Skin epidermis (tissue), 12 donors: Measurements from ENCODE around the gene PGP.

Experiments
- H3K27ac ChIP-seq, 21 experiments: fragments of 200-600 bp; sonication (generic) in 11 of 21; one replicate each; pipeline ENCODE4 v1.5.0; 2020; ENCODE audit warnings: mild to moderate bottlenecking in 3 of 21, inconsistent platforms in 2 of 21, moderate library complexity in 2 of 21
- H3K4me3 ChIP-seq, 7 experiments: fragments of 200-600 bp; sonication (generic) in 2 of 7; one replicate each; pipeline ENCODE4 v1.5.0; 2020; ENCODE audit warnings: inconsistent platforms in 2 of 7, mild to moderate bottlenecking in 2 of 7, moderate library complexity in 1 of 7

Gene PGP

DNA sequence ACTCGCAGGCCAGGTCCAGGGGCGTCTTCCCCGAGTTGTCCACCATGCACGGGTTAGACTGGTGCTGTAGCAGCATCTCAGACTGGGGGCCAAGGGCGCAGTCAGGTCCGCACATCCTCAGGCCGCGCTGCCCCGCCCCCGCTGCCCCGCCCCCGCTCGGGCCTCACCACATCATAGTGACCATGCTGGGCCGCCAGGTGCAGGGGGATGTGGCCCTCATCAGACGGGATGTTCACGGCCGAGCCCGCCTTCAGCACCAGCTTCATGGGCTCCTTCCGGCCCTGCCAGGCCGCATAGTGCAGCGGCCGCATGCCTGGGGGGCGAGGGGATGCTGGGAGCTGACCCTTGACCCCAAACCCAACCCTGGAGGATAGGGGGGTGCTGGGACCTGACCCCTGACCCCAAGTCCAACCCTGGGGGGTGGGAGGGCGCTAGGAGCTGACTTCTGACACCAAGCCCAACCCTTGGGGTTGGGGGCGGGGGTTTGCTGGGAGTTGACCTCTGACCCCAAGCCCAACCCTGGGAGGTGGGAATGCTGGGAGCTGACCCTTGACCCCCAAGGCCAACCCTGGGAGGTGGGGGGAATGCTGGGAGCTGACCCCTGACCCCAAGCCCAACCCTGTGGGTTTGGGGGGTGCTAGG, 25.3 kb downstream of the PGP start:
- Histone ChIP-seq H3K4me3 (no peak overlapping the region), H3K27ac (no peak overlapping the region)

DNA sequence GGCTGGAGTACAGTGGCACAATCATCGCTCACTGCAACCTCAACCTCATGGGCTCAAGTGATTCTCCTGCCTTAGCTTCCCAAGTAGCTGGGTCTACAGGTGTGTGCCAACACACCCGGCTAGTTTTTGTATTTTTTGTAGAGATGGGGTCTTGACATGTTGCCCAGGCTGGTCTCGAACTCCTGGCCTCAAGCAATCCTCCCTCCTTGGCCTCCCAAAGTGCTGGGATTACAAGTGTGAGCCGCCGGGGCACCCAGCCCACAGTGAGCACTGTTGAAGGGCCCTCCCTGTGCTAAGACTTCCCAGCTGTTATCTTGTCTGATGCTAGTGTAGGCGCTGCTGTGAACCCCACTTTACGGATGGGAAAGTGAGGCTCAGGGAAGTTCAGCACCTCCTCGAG, 26.2 kb downstream of the PGP start:
- Histone ChIP-seq H3K27ac (no peak overlapping the region), H3K4me3 (no peak overlapping the region)

DNA sequence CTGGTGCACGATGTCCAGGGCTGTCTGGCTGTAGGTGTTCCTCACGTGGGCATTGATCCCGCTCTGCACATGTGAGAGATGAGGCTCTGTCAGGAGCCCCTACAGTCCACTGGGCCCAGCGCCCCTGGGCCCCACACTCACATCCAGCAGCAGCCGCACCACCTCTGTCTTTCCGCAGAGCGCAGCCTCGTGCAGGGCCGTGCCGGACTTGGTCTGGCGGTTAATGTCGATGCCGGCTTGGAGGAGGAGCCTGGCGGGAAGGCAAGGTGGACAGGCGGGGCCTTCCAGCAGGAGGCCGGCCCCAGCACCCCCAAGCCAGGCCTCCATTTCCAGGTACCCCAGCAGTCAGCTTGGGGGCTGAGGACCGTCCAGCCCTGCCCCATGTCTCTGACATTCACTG, 27.4 kb downstream of the PGP start:
- Histone ChIP-seq H3K27ac (no peak overlapping the region), H3K4me3 (no peak overlapping the region)

DNA sequence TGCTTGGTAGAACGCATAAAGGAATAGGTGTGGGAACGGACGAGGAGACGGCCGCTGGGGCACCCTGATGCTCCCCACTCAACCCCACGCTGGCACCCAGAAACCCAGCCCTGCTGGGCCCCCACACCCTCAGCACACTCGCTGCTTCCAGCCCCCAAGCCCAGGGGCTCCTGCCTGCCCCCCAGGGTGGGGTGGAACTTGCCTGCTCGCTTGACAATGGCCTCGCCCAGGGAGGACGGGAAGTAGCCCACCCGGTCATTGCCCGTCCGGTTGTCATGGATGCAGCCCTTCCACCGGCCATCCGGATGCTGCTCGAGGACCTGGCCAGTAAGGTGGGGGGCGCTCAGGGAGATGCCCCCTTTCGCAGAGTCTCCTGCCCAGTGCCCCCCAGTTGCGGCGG, 28.1 kb downstream of the PGP start:
- Histone ChIP-seq H3K27ac (no peak overlapping the region), H3K4me3 (no peak overlapping the region)

DNA sequence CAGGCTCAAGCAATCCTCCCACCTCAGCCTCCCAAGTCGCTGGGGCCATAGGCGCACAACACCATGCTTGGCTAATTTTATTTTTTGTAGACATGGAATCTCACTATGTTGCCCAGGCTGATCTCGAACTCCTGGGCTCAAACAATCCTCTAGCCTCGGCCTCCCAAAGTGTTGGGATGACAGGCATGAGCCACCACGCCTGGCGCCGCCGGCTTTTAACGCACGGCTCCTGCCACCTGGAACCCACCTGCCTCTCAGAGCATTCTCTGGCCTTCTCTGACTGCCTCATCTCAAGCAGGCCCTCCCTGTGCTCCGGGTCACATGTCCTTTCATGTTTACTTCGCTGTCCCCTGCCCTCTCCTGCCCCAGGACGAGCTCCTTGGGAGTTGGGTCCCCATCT, 28.6 kb downstream of the PGP start:
- H3K4me3 ChIP-seq: no peak overlapping the region
- no peak overlapping the region for H3K27ac ChIP-seq

DNA sequence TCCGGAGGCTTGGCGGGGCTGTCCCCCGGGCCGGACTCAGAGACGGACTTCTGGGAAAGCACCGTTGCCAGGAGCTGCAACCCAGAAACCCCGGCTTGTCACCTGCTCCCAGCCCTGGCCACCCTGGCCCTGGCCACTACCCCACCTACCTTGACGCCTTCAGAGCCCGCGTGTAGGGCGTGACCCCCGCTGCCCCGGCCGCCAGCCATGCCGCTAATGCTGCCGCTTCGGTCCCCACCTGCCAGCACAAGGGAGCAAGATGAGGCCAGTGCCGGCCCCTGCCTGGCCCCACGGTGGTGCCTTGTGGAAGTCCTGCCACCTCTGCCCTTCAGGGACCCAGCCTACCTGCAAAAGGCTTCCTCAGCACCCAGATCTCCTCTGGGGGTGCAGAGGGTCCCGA, 29.7 kb downstream of the PGP start:
- H3K27ac ChIP-seq: no peak overlapping the region

DNA sequence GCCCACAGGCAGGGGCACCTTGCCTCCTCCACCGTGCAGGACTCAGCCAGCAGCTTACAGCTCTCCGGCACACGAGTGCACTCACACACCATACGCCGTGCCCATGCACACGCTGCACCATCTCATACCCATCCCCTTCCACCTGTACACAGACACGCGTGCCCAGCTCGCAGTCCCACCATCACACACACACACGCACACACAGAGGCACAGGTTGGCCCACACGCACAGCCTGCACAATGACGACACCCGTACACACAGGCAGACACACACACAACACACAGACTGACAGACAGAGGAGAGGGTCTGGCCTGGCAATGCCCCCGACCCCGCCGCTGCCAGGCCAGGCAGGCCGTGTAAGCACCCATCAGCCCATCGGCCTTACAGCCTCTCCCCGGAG, 30.3 kb downstream of the PGP start:
- H3K4me3 ChIP-seq: no peak overlapping the region
- no peak overlapping the region for H3K27ac ChIP-seq

More for the DNA sequence above, 29.7 kb downstream of the PGP start:
- no peak overlapping the region for H3K4me3 ChIP-seq

DNA sequence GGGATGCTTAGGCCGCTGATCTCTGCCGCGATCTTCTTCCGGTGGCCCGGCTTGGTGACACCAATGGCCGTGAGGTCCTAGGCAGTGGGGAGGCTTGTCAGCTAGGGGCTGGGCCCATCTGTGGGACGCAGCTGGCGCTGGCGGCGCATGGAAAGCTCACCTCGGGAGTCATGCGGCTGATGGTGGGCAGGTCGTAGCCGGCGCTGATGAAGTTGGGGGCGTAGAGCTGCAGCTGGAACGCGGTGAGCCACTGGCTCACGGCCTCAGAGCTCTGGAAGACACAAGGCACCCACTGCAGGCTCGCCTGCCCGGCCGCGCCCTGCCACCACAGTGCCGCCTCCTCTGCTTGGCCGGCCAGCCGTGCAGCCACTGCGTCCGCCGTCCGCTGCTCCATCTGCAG, 31.0 kb downstream of the PGP start:
- H3K4me3 ChIP-seq: no peak overlapping the region
- H3K27ac ChIP-seq: no peak overlapping the region

DNA sequence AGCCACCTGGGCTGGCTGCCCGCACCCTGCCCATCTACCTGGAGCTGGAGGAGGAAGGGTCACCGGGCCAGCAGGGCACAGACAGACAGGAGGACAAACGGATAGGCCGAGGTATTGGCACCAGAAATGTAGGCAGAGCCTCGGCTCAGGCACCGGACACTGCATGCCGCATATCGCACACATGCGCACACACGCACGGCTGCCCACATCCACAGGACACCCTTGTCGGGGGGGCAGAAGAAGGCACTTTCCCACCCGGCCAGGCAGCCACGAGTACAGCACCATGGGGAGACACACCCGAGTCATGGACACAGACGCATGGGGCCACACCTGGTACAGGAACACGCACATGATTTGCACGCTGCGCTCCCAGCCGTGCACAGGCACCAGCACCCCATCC, 32.7 kb downstream of the PGP start:
- H3K27ac ChIP-seq: no peak overlapping the region
- no peak overlapping the region for H3K4me3 ChIP-seq

DNA sequence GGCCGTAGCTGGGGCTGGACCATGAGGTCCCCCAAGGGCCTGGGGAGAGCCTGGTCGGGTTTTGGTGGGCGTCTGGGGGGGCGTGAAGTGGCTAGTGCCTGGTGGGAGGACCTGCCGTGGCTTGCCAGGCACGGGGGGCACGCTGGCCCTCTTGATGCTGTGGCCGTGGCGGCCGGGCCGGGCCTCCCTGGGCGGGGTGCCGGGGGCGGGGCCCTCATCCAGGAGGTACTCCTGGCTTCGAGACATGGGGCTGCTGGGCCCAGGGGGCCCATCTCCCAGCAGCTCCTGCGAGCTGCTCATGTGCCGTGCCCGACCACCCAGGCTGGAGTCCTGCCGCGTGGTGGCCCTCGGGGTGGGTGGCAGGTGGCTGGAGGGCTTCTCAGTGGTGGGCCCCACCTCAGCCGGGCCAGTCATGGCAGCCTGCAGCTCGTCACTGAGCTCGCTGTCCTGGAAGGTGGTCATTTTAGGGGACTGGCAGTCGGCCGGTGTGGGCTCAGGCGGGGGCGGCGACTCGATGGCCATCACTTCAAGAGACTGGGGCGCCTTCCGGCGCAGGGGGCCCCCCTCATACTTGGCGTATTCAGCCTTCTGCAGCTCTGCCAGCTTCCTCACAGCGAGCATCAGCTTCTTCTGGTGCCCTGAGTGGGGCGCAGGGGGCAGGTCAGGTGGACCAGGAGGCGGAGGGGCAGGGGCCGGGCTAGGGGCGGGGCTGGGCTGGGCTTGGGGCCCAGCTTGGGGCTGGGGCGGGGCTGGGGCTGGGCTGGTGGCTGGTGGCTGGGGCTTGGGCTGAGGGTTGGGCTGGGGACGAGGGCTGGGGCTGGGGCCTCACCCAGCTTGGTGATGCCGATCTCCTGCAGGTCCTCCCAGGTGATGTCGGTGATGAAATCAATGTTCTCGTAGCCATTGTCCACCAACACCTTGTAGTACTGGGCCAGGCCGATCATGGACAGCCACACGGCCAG, 33.4 kb downstream of the PGP start:
- H3K27ac ChIP-seq: no peak overlapping the region

DNA sequence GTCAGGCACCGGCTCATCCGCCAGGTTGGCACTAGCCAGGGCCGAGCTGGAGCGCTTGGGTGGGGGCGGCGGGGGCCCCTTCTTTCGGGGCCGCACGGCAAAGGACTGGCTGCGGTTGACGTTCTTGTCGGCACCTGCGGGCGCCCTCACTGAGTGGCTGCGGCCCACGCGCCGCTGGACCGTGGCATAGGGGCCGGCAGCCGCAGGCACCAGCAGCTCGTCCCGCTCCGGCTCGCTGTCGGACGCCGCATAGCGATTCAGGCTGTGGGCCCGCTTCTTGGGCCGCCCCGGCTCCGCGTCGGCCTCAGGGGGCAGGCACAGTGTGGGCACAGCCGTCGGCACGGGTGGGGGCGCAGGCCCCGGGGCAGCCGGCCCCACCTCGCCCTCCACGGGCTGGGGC, 34.2 kb downstream of the PGP start:
- Histone ChIP-seq H3K4me3 (no peak overlapping the region), H3K27ac (no peak overlapping the region)

More for the DNA sequence above, 33.4 kb downstream of the PGP start:
- no peak overlapping the region for H3K4me3 ChIP-seq

DNA sequence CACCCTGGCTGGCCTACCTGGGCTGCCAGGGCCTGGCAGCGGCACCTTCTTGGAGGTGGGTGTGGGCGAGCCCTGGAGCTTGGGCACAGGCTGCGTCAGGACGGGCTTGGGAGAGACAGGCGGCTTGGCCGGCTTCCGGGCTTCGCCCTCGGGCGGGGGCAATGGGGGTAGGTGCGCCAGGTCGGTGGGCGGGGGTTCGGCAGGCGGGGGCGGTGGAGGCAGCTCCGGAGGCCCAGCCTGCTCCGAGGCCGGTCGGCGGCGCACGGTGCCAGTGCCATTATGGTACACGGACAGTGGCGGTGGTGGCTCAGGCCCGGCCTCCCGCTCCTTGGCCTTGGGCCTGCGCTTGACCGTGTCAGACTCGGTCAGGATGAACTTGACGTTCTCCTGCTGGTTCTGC, 35.1 kb downstream of the PGP start:
- Histone ChIP-seq H3K27ac (peak overlapping the region in 2 of 21 experiments; percentile 67), H3K4me3 (peak overlapping the region in 3 of 7 experiments; percentile 8 to 22 (median 11))

DNA sequence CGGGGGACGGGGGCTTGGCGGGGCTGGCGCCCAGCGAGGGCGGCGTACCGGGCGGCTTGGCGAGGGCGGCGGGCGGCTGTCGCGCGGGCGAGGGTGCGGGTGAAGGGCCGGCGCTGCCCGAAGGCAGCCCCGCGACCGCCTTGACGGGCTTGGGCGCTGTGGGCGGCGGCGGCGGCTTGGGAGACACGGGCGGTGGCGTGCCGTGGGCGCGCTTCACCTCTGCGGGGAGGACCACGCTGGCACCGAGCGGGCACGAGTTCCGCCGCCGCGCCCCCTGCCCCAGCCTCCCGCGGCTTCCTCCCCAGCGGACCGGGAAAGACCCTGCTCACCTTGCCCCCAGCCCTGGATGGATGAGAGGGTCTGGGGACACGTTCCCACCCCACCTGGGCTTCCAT, 35.5 kb downstream of the PGP start:
- peak overlapping the region in 3 of 21 experiments; percentile 15 to 67 (median 67) for H3K27ac ChIP-seq
- peak overlapping the region in 3 of 7 experiments; percentile 8 to 22 (median 11) for H3K4me3 ChIP-seq

DNA sequence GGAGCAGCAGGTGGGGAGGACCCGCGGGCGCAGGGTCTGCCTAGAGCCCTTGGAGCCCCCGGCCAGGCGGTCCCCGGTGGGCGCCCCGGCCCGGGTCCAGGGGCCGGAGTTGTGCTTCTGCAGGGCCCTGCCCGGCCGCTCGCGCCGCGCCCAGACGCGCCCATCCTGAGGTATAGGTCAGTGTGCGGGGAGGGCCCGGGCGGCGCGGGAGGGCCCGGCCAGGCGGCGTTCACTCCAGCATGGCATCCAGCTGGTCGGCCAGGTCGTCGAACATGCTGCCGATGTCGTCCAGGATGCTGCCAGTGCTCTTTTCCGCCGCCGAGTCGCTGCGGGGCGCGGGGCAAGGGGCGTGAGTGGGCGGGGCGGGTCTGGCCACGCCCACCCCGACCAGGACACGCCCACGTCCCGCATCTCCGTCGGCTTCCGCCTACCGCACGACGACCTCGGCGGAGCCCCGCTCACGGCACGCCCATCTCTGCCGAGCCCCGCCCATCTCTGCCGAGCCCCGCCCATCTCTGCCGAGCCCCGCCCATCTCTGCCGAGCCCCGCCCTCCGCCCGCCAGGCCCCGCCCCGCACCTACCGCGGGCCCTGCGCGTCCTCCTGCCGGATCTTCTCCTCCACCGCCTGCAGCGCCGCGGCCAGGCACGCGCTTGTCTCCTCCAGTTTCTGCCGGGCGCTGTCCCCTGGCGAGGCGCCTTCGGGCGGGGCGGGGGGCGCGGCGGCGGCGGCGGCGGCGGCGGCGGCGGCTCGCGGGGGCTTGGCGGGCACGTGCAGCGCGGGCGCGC, 36.1 kb downstream of the PGP start:
- Histone ChIP-seq H3K27ac (no peak overlapping the region), H3K4me3 (peak overlapping the region in 1 of 7 experiments; percentile 22)

DNA sequence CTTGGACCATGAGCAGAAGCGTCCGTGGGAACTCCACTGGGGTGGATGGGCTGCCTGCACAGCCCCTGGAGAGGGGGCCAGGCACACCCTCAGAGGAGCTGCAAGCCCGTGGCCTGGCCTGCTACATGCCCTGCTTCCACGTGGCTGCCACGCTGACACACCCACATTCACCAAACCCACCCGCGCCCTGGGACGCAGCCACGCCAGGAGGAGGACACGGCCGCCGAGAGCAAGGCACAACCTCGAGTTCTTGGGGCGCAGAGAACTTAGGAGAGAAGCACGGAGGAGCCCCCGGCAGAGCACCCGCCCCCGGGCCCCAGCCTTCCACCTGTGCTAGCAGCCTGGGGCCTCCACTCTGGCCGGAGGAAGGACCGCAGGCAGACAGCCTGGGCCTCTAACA, 37.1 kb downstream of the PGP start:
- no peak overlapping the region for H3K27ac ChIP-seq

DNA sequence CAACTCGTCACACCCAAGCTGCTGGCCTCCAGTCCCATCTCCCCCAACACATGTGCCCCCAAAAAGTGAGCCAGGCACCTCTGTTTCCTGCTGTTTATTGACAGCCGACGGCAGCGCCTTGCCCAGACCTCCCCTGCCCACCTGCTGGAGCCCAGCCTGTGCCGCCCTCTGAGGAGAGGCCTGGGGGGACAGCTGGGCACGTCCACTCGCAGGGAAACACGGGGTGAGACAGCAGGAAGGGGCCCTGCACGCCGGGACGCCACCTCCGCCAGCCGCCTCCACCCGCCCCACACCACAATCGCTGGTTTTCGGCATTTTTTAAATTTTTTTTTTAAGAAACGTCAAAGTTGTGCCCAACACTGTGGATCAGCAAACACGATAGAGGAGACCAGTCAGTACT, 37.5 kb downstream of the PGP start:
- Histone ChIP-seq H3K27ac (no peak overlapping the region), H3K4me3 (no peak overlapping the region)

More for the DNA sequence above, 37.1 kb downstream of the PGP start:
- H3K4me3 ChIP-seq: no peak overlapping the region

DNA sequence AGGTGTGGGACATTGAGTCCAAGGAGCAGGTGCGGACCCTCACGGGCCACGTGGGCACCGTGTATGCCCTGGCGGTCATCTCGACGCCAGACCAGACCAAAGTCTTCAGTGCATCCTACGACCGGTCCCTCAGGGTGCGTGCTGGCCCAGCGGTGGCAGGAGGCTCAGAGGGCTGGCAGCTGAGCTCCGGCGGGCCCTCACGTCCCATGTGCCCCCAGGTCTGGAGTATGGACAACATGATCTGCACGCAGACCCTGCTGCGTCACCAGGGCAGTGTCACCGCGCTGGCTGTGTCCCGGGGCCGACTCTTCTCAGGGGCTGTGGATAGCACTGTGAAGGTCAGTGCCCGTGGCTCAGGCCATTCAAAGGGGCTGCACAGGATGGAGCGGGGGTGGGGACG, 38.6 kb downstream of the PGP start:
- H3K4me3 ChIP-seq: no peak overlapping the region

DNA sequence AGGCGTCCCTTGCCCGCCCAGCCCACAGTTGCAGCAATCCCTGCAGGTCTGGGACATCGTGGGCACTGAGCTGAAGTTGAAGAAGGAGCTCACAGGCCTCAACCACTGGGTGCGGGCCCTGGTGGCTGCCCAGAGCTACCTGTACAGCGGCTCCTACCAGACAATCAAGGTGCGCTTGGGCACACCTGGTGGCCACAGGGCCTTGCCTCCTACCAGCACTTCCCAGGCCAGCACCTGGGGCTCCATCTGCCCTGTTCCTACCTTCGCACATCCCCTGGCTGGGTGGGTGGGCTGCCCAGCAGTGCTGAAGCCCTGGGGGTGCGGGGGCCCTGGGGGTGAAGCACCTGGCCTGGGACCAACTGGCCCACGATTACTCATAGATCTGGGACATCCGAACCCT, 39.2 kb downstream of the PGP start:
- Histone ChIP-seq H3K4me3 (no peak overlapping the region), H3K27ac (no peak overlapping the region)

More for the DNA sequence above, 38.6 kb downstream of the PGP start:
- H3K27ac ChIP-seq: no peak overlapping the region

DNA sequence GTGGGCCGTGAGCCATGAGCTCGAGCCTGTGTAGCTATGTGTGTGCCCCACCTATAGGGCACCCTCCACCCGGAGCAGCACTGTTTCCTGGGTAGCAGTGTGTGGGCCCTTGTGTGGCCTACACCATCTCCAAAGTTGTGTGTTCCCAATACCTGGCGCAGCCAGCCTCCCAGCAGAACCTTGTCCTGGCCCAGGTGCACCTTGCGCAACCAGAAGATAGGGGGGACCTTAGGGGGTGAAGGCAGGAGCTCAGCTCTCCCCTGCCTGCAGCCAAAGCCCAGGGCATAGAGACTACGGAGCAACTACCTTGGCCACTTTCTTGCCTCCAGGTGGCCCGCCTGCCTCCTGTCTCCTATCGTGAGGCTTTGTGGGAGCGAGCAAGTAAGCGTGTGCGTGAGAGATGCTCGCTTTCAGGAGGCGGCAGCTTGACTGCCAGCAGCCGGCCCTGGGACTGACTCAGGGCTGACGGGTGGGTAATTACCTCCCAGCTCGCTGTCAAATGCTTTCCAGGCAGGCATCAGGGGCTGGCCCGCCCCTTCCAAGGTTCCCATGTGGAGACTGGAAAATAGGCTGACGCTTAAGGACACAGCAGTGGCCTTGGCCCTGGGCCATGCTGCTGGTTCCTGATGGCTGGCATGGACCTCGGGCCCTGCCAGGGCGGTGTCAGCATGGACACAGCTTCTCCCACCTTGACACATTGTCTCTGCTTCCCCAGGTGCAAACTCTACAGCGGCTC, 40.1 kb downstream of the PGP start:
- Histone ChIP-seq H3K4me3 (no peak overlapping the region), H3K27ac (peak overlapping the region in 1 of 21 experiments; percentile 28)

DNA sequence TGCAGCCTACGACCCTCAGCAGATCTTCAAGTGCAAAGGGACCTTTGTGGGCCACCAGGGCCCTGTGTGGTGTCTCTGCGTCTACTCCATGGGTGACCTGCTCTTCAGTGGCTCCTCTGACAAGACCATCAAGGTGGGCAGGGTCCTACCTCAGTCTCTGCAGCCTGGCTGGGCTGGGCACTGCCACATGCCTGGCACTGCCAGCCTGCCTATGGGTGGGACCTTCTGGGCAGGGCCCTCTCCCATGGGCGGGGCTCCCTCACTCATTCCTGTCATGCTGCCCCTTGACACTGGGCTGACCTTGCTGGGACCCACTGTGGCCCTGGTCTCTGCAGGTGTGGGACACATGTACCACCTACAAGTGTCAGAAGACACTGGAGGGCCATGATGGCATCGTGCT, 40.7 kb downstream of the PGP start:
- H3K4me3 ChIP-seq: no peak overlapping the region
- no peak overlapping the region for H3K27ac ChIP-seq
